Epithelial cell of proximal tubule (primary cell): ENCODE results near the gene DMPK. TPM values are rescaled to one million over a fixed set of nuclear protein-coding genes. Genes with fewer than 3 reads are reported as not detected.
"Not testable (repeated sequence)": the region's sequence is repeated elsewhere in the genome, so short reads cannot be mapped to it uniquely, and the experiment has no call there.

ENCODE experiments used
- DNase-seq: peaks from one replicate; pipeline ENCODE4 v3.0.0-alpha.2; 2011; ENCODE audit warnings: low read depth
- H3K4me3 ChIP-seq: 2 replicates; pipeline ENCODE4 v1.5.1; 2011; ENCODE audit warnings: low read depth, mild to moderate bottlenecking, low read length
- total RNA-seq: library from RNA; depleted of rRNA; stranded (reverse); fragments of >200 nt; gene quantifications from 2 replicates; pipeline ENCODE4 v1.2.3, GENCODE V29; 2015
- TF ChIP-seq, protein P1 (sequence below): conservative IDR thresholded peaks from 2 replicates; pipeline ENCODE4 v1.5.1; 2012; ENCODE audit warnings: low read depth, mild to moderate bottlenecking, low read length

Gene DMPK
- total RNA-seq, 1 donor from 2014 or later = 21.0 TPM

DNA sequence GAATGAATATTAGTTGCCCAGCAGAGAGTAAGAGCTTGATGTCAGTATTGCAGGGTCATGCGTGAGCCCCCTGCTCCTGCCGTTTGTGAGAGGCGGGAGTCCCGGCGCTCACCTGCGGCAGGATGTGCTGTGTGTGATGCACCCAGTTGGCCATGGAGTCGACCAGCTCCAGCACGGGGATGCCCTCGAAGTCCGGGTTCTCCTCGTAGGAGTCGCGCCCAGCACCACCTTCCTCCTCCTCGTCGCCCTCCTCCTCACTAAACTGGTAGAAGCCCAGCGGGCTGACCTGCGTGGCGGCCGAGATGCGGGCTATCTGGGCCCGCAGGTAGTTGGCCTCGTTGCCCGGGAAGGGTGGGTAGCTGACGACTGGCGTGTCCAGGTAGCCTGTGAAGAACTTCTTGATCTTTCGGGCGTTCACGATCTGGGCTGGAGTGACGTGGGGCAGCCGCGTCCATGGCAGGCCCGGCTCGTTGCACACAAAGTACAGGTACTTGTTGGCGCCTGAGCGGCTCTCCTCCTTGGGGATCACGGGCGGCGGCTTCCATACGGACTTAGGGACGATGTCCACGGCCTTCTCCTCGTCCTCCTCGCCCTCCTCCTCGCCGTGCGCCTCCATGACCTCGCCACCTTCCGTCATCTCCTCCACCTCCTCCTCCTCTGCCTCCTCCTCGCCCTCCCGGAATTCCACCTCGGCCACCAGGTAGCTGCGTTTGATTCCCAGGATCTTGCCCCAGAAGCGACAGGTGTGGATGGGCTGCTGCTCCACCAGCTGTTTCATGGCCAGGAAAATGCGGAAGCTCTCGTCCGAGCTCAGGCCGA is 22.1 kb upstream of the DMPK start:
- TF ChIP-seq, protein P1, sequence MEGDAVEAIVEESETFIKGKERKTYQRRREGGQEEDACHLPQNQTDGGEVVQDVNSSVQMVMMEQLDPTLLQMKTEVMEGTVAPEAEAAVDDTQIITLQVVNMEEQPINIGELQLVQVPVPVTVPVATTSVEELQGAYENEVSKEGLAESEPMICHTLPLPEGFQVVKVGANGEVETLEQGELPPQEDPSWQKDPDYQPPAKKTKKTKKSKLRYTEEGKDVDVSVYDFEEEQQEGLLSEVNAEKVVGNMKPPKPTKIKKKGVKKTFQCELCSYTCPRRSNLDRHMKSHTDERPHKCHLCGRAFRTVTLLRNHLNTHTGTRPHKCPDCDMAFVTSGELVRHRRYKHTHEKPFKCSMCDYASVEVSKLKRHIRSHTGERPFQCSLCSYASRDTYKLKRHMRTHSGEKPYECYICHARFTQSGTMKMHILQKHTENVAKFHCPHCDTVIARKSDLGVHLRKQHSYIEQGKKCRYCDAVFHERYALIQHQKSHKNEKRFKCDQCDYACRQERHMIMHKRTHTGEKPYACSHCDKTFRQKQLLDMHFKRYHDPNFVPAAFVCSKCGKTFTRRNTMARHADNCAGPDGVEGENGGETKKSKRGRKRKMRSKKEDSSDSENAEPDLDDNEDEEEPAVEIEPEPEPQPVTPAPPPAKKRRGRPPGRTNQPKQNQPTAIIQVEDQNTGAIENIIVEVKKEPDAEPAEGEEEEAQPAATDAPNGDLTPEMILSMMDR = no peak

DNA sequence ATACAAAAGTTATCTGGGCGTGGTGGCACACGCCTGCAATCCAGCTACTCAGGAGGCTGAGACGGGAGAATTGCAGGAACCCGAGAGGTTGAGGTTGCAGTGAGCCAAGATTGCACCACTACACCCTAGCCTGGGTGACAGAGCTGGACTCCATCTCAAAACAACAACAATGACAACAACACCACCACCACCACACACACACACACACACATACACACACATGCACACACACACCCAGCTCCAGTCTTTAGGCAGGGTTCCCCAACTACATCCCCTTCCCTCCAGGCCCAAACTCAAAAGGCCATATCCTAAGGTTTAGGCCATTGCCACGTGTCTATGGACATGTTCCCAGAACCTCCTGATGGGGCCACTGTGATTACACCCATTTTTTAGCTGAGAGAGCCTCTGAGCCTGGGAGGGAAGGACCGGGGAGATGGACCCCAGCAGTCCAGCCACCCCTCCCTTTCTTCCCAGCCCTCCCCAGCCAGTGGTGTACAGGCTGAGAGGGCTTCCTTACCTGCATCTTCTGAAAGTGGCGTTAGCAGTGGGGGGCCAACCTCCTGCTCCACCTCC is 19.4 kb upstream of the DMPK start:
- no peak for DNase-seq
- no peak overlapping the region for H3K4me3 ChIP-seq
- TF ChIP-seq, protein P1 = no peak

More for the DNA sequence above, 22.1 kb upstream of the DMPK start:
- no peak overlapping the region for H3K4me3 ChIP-seq
- DNase-seq = no peak

DNA sequence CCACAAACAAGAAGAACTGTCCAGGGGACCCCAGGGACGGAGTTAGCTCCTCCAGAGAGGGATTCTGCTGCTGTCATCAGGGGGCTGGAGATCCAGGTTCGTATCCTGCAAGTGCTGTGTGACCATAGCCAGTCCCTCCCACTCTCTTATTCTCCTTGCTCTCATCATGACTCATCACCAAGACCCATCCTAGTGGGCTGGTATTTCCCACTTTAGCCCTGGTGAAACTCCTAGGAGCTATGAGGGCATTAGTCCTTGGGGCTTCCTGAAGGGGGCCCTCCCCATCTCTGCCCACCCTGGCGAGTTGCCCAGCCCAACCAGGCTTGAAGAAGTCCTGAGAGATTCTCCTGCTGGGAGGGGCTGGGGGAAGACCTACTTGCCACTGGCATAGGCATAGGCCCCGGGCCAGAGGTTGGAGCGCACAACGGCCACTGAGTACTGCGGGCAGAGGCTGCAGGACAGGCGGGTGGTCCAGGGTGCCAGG is 17.8 kb upstream of the DMPK start:
- DNase-seq = no peak
- TF ChIP-seq, protein P1 = no peak

DNA sequence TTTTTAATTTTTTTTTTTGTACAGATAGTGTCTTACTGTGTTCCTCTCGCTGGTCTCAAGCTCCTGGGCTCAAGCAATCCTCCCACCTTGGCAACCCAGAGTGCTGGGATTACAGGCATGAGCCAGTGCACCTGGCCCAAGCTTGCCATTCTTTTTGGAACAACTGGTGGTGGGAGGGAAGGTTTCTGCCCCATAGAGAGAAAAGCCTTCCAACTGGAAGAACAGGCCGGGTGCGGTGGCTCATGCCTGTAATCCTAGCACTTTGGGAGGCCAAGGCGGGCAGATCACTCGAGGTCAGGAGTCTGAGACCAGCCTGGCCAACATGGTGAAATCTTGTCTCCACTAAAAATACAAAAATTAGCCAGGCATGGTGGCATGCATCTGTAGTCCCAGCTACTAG is 17.3 kb upstream of the DMPK start:
- H3K4me3 ChIP-seq, DNase-seq: not testable (repeated sequence)

More for the DNA sequence above, 17.8 kb upstream of the DMPK start:
- no peak overlapping the region for H3K4me3 ChIP-seq

DNA sequence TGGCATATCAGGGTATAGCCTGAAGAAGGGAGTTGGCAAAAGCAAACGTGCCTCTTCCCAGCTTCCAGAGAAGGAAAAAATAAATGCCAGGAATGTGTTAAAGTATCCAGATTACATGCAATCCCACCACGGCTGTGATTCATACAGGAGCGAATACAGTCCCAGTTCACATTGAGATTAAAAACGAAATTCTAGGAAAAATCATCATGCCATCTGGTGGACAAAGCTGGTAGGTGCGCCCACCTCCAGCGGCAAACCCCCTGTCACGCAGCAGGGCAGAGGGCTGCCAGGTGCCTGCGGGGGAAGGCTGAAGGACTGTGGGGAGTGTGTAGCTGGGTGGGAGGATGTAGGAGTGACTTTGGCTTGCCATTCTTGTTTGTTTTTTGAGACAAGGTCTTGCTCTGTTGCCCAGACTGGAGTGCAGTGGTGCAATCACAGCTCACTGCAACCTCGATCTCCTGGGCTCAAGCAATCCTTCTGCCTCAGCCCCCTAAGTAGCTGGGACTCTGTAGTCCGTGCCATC is 16.8 kb upstream of the DMPK start:
- no peak overlapping the region for H3K4me3 ChIP-seq
- no peak for DNase-seq
- TF ChIP-seq, protein P1 = peak; percentile 74

DNA sequence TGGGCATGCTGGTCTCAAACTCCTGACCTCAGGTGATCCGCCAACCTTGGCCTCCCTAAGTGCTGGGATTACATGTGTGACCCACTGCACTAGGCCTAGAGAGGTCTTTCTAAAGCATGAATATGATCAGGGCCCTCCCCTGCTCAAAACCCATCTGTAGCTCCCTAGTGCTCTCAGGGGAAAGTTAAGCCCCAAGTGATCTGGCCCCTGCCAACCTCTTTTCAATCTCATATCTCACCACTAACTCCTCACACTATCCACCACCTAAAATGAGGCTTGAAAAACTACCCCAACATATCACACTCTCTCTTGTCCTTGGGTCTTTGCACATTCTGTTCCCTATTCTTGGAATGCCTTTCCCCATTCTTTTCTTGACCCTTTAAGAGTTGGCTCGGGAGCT is 12.3 kb upstream of the DMPK start:
- TF ChIP-seq, protein P1 = no peak
- H3K4me3 ChIP-seq = no peak overlapping the region
- DNase-seq = no peak

DNA sequence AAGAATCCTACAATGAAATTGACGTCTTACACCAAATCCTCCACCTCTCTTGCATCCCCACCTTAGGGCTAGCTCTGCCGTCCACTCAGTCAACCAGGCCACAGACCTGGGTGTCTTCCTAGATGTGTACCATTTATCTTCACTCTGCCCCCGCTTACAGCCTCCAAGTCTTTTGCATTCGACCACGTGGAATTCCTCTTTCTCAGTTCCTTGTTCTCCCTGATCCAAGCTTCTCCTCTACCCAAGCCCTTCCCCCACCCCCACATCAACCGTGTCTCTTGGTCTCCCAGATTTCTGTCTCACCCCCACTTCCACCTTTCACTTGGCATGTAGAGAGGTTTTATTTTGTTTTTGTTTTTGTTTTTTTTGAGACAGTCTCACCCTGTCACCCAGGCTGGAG is 11.6 kb upstream of the DMPK start:
- no peak for DNase-seq
- TF ChIP-seq, protein P1 = no peak
- no peak overlapping the region for H3K4me3 ChIP-seq
